Stimulated activated CD8-positive, alpha-beta memory T cell treated with anti-CD3 and anti-CD28 coated beads, Interleukin-12 subunit alpha, Interleukin-12 subunit beta, amount 100 ng/mL, for 4 hours (primary cell): Measurements from ENCODE around the gene PDE4C.

ENCODE experiments used
- DNase-seq: peaks from one replicate; pipeline ENCODE4 v3.0.0-alpha.2; 2020; ENCODE audit warnings: low read depth

Gene PDE4C

GRCh38 chr19:18254546-18255503 lies 28.6 kb upstream of the PDE4C start:
- DNase-seq: no peak

- DNase-seq: no peak
Measured at GRCh38 chr19:18253716-18254115, 27.5 kb upstream of the PDE4C start.

GRCh38 chr19:18253130-18253529 lies 26.9 kb upstream of the PDE4C start:
- no peak for DNase-seq

GRCh38 chr19:18252370-18252717 lies 26.1 kb upstream of the PDE4C start:
- no peak for DNase-seq

- peak; percentile 56 for DNase-seq
Measured at GRCh38 chr19:18251587-18252369, 25.5 kb upstream of the PDE4C start.

GRCh38 chr19:18249834-18250233 lies 23.6 kb upstream of the PDE4C start:
- no peak for DNase-seq

- no peak for DNase-seq
Measured at GRCh38 chr19:18245297-18245696, 19.1 kb upstream of the PDE4C start.

- DNase-seq: no peak
Measured at GRCh38 chr19:18239303-18239702, 13.1 kb upstream of the PDE4C start.

GRCh38 chr19:18234194-18234593 lies 8.0 kb upstream of the PDE4C start:
- no peak for DNase-seq

GRCh38 chr19:18233224-18233825 lies 7.1 kb upstream of the PDE4C start:
- no peak for DNase-seq

- DNase-seq: no peak
Measured at GRCh38 chr19:18232540-18233223, 6.4 kb upstream of the PDE4C start.

- no peak for DNase-seq
Measured at GRCh38 chr19:18231775-18232174, 5.5 kb upstream of the PDE4C start.

GRCh38 chr19:18230941-18231734 lies 4.9 kb upstream of the PDE4C start:
- no peak for DNase-seq

- no peak for DNase-seq
Measured at GRCh38 chr19:18229915-18230314, 3.7 kb upstream of the PDE4C start.

- DNase-seq: no peak
Measured at GRCh38 chr19:18229474-18229873, 3.2 kb upstream of the PDE4C start.

- DNase-seq: no peak
Measured at GRCh38 chr19:18227781-18228271, 1.6 kb upstream of the PDE4C start.

- no peak for DNase-seq
Measured at GRCh38 chr19:18226956-18227780, 930 bp upstream of the PDE4C start.

- DNase-seq: no peak
Measured at GRCh38 chr19:18225355-18225701, 910 bp downstream of the PDE4C start.

- DNase-seq: peak; percentile 55
Measured at GRCh38 chr19:18224525-18225354, 1.5 kb downstream of the PDE4C start.
